Ascending aorta (tissue), 2 donors: ENCODE results near the gene SREBF1. TPM values are rescaled to one million over a fixed set of nuclear protein-coding genes. Genes with fewer than 3 reads are reported as not detected.

Source experiments
- DNase-seq, 2 donors: peaks; one replicate each; pipeline ENCODE4 v3.0.0-alpha.2; 2019; ENCODE audit warnings: low spot score in 2 of 2
- H3K27ac ChIP-seq, 2 donors: fragments of 200-600 bp; sonication (generic); one replicate each; pipeline ENCODE4 v1.5.1; 2016 to 2017; ENCODE audit warnings: mild to moderate bottlenecking in 1 of 2
- H3K27me3 ChIP-seq: fragments of 200-600 bp; sonication (generic); one replicate; pipeline ENCODE4 v1.5.1; 2017
- H3K36me3 ChIP-seq, 2 donors: fragments of 200-600 bp; sonication (generic); one replicate each; pipeline ENCODE4 v1.5.1; 2016
- H3K4me1 ChIP-seq, 2 donors: fragments of 200-600 bp; sonication (generic); one replicate each; pipeline ENCODE4 v1.5.1; 2016 to 2017; ENCODE audit warnings: mild to moderate bottlenecking in 1 of 2
- H3K4me3 ChIP-seq, 2 donors: fragments of 200-600 bp; sonication (generic); one replicate each; pipeline ENCODE4 v1.5.1; 2016 to 2017; ENCODE audit warnings: mild to moderate bottlenecking in 1 of 2
- H3K9me3 ChIP-seq, 2 donors: fragments of 200-600 bp; sonication (generic); one replicate each; pipeline ENCODE4 v1.5.1; 2016
- CTCF ChIP-seq, 3 experiments: fragments of 200-600 bp in 2 of 3; fragments of 450-650 bp in 1 of 3; sonication (generic) in 2 of 3; IDR thresholded peaks; one replicate each; pipeline ENCODE4 v1.5.1; 2016 to 2019; ENCODE audit warnings: antibody characterized with exemption in 3 of 3, mild to moderate bottlenecking in 1 of 3, moderate library complexity in 1 of 3
- intact Hi-C: fragments of 100-400 bp; cut with DNase I; formaldehyde crosslinking; loops from one replicate; pipeline ENCODE4 v1.15.1; 2023
- total RNA-seq: library from RNA; depleted of rRNA; stranded (reverse); fragments of >200 nt; gene quantifications from one replicate; pipeline ENCODE4 v1.1.0, GENCODE V29; 2016

The SREBF1 gene
- total RNA-seq, 1 donor from 2014 or later = 141 TPM

- Histone ChIP-seq H3K4me3 (no peak overlapping the region), H3K4me1 (peaks cover 0 to 2% of the 10 kb centered on the region in 2 donors), H3K27ac (no peak overlapping the region), H3K9me3 (no peaks in the 10 kb centered on the region), H3K27me3 (no peaks in the 10 kb centered on the region), H3K36me3 (peaks cover 15 to 38% of the 10 kb centered on the region in 2 donors)
- no peak for TF ChIP-seq CTCF (IDR thresholded peaks at IDR 0.05)
- no peak for DNase-seq
- intact Hi-C loops = loop anchor here (2.0 kb wide), 1 partner anchor 220 kb away; no protein-coding TSS in a partner anchor
These were observed 23.6 kb downstream of the SREBF1 start for GRCh38 chr17:17813055-17813724.

- intact Hi-C loops = loop anchor here (1.0 to 2.0 kb wide), 2 partner anchors 48 to 220 kb away; no protein-coding TSS in a partner anchor
- Histone ChIP-seq H3K36me3 (peaks cover 15 to 36% of the 10 kb centered on the region in 2 donors), H3K9me3 (no peaks in the 10 kb centered on the region), H3K4me1 (peaks cover 0 to 2% of the 10 kb centered on the region in 2 donors), H3K4me3 (no peak overlapping the region), H3K27ac (no peak overlapping the region), H3K27me3 (no peaks in the 10 kb centered on the region)
- peak; percentile 97 to 100 (median 100) for TF ChIP-seq CTCF (IDR thresholded peaks at IDR 0.05)
- peak in 1 of 2 donors; percentile 85 for DNase-seq
These were observed 24.4 kb downstream of the SREBF1 start for GRCh38 chr17:17812211-17813054.

- H3K4me1 ChIP-seq = peaks cover 0 to 2% of the 10 kb centered on the region in 2 donors
- H3K36me3 ChIP-seq = peaks cover 15 to 27% of the 10 kb centered on the region in 2 donors
- no peak for TF ChIP-seq CTCF (IDR thresholded peaks at IDR 0.05)
- H3K27me3 ChIP-seq = no peaks in the 10 kb centered on the region
- intact Hi-C loops = loop anchor here (1.0 to 2.0 kb wide), 2 partner anchors 49 to 221 kb away; no protein-coding TSS in a partner anchor
- H3K9me3 ChIP-seq = no peaks in the 10 kb centered on the region
- H3K4me3 ChIP-seq = no peak overlapping the region
- no peak overlapping the region for H3K27ac ChIP-seq
- no peak for DNase-seq
These were observed 25.2 kb downstream of the SREBF1 start for GRCh38 chr17:17811381-17812210.

GRCh38 chr17:17810895-17811248 is 25.9 kb downstream of the SREBF1 start:
- Histone ChIP-seq H3K27ac (no peak overlapping the region), H3K4me1 (peaks cover 0 to 2% of the 10 kb centered on the region in 2 donors), H3K36me3 (peaks cover 15 to 24% of the 10 kb centered on the region in 2 donors), H3K4me3 (peak overlapping the region in 1 of 2 donors; percentile 56), H3K9me3 (no peaks in the 10 kb centered on the region), H3K27me3 (no peaks in the 10 kb centered on the region)
- no peak for TF ChIP-seq CTCF (IDR thresholded peaks at IDR 0.05)
- DNase-seq = no peak
- intact Hi-C loops = loop anchor here (1.0 kb wide), 1 partner anchor 130 kb away; the partner anchor contains the start of gene RAI1
